ENCODE measurements around the gene SARS1.

Gene SARS1

GRCh38 chr1:109183058-109183738 is 30.5 kb upstream of the SARS1 start:
- Histone ChIP-seq H3K9ac (ENCODE audit: low read depth in 1 of 2, low read length in 2 of 2) (no peak overlapping the region), H3K27ac (ENCODE audit: low read depth, low read length) (no peak overlapping the region), H3K4me1 (ENCODE audit: control insufficient read depth in 1 of 2, insufficient read depth in 2 of 2, low read length in 2 of 2) (peaks cover 18 to 21% of the 10 kb centered on the region in 2 donors), H3K9me3 (ENCODE audit: control insufficient read depth in 1 of 2, low read length in 2 of 2) (no peaks in the 10 kb centered on the region), H3K36me3 (ENCODE audit: control insufficient read depth in 1 of 2, insufficient read depth in 2 of 2, low read length in 2 of 2) (peaks cover 4 to 26% of the 10 kb centered on the region in 2 donors), H3K27me3 (ENCODE audit: control insufficient read depth in 1 of 2, insufficient read depth in 2 of 2, low read length in 2 of 2) (no peaks in the 10 kb centered on the region), H3K4me3 (ENCODE audit: low read depth in 1 of 2, low read length in 2 of 2) (no peak overlapping the region)

- no peaks in the 10 kb centered on the region for H3K9me3 ChIP-seq (ENCODE audit: control insufficient read depth in 1 of 2, low read length in 2 of 2)
- peaks cover 4 to 38% of the 10 kb centered on the region in 2 donors for H3K36me3 ChIP-seq (ENCODE audit: control insufficient read depth in 1 of 2, insufficient read depth in 2 of 2, low read length in 2 of 2)
- H3K4me3 ChIP-seq (ENCODE audit: low read depth in 1 of 2, low read length in 2 of 2), result no peak overlapping the region
- H3K27me3 ChIP-seq (ENCODE audit: control insufficient read depth in 1 of 2, insufficient read depth in 2 of 2, low read length in 2 of 2), result no peaks in the 10 kb centered on the region
- H3K9ac ChIP-seq (ENCODE audit: low read depth in 1 of 2, low read length in 2 of 2), result no peak overlapping the region
- H3K27ac ChIP-seq (ENCODE audit: low read depth, low read length), result no peak overlapping the region
- peaks cover 18 to 20% of the 10 kb centered on the region in 2 donors for H3K4me1 ChIP-seq (ENCODE audit: control insufficient read depth in 1 of 2, insufficient read depth in 2 of 2, low read length in 2 of 2)
These were observed 29.0 kb upstream of the SARS1 start for GRCh38 chr1:109184687-109185086.

- no peaks in the 10 kb centered on the region for H3K27me3 ChIP-seq (ENCODE audit: control insufficient read depth in 1 of 2, insufficient read depth in 2 of 2, low read length in 2 of 2)
- H3K4me1 ChIP-seq (ENCODE audit: control insufficient read depth in 1 of 2, insufficient read depth in 2 of 2, low read length in 2 of 2), result peaks cover 14 to 18% of the 10 kb centered on the region in 2 donors
- H3K36me3 ChIP-seq (ENCODE audit: control insufficient read depth in 1 of 2, insufficient read depth in 2 of 2, low read length in 2 of 2), result peaks cover 4 to 44% of the 10 kb centered on the region in 2 donors
- no peak overlapping the region for H3K4me3 ChIP-seq (ENCODE audit: low read depth in 1 of 2, low read length in 2 of 2)
- no peaks in the 10 kb centered on the region for H3K9me3 ChIP-seq (ENCODE audit: control insufficient read depth in 1 of 2, low read length in 2 of 2)
- H3K27ac ChIP-seq (ENCODE audit: low read depth, low read length), result no peak overlapping the region
- H3K9ac ChIP-seq (ENCODE audit: low read depth in 1 of 2, low read length in 2 of 2), result no peak overlapping the region
These were observed 28.4 kb upstream of the SARS1 start for GRCh38 chr1:109185357-109185756.

- Histone ChIP-seq H3K4me3 (ENCODE audit: low read depth in 1 of 2, low read length in 2 of 2) (no peak overlapping the region), H3K36me3 (ENCODE audit: control insufficient read depth in 1 of 2, insufficient read depth in 2 of 2, low read length in 2 of 2) (peaks cover 7 to 46% of the 10 kb centered on the region in 2 donors), H3K9me3 (ENCODE audit: control insufficient read depth in 1 of 2, low read length in 2 of 2) (no peaks in the 10 kb centered on the region), H3K27me3 (ENCODE audit: control insufficient read depth in 1 of 2, insufficient read depth in 2 of 2, low read length in 2 of 2) (no peaks in the 10 kb centered on the region), H3K4me1 (ENCODE audit: control insufficient read depth in 1 of 2, insufficient read depth in 2 of 2, low read length in 2 of 2) (peaks cover 6 to 14% of the 10 kb centered on the region in 2 donors), H3K27ac (ENCODE audit: low read depth, low read length) (peak overlapping the region; percentile 22), H3K9ac (ENCODE audit: low read depth in 1 of 2, low read length in 2 of 2) (no peak overlapping the region)
These were observed 27.6 kb upstream of the SARS1 start for GRCh38 chr1:109185990-109186732.

- Histone ChIP-seq H3K27ac (ENCODE audit: low read depth, low read length) (peak overlapping the region; percentile 22), H3K9me3 (ENCODE audit: control insufficient read depth in 1 of 2, low read length in 2 of 2) (no peaks in the 10 kb centered on the region), H3K4me1 (ENCODE audit: control insufficient read depth in 1 of 2, insufficient read depth in 2 of 2, low read length in 2 of 2) (peaks cover 6 to 8% of the 10 kb centered on the region in 2 donors), H3K36me3 (ENCODE audit: control insufficient read depth in 1 of 2, insufficient read depth in 2 of 2, low read length in 2 of 2) (peaks cover 12 to 51% of the 10 kb centered on the region in 2 donors), H3K4me3 (ENCODE audit: low read depth in 1 of 2, low read length in 2 of 2) (no peak overlapping the region), H3K9ac (ENCODE audit: low read depth in 1 of 2, low read length in 2 of 2) (no peak overlapping the region), H3K27me3 (ENCODE audit: control insufficient read depth in 1 of 2, insufficient read depth in 2 of 2, low read length in 2 of 2) (no peaks in the 10 kb centered on the region)
These were observed 27.0 kb upstream of the SARS1 start for GRCh38 chr1:109186733-109187086.

- peak overlapping the region; percentile 11 for H3K27ac ChIP-seq (ENCODE audit: low read depth, low read length)
- H3K27me3 ChIP-seq (ENCODE audit: control insufficient read depth in 1 of 2, insufficient read depth in 2 of 2, low read length in 2 of 2), result no peaks in the 10 kb centered on the region
- H3K4me1 ChIP-seq (ENCODE audit: control insufficient read depth in 1 of 2, insufficient read depth in 2 of 2, low read length in 2 of 2), result peaks cover 6 to 7% of the 10 kb centered on the region in 2 donors
- no peak overlapping the region for H3K4me3 ChIP-seq (ENCODE audit: low read depth in 1 of 2, low read length in 2 of 2)
- no peaks in the 10 kb centered on the region for H3K9me3 ChIP-seq (ENCODE audit: control insufficient read depth in 1 of 2, low read length in 2 of 2)
- no peak overlapping the region for H3K9ac ChIP-seq (ENCODE audit: low read depth in 1 of 2, low read length in 2 of 2)
- H3K36me3 ChIP-seq (ENCODE audit: control insufficient read depth in 1 of 2, insufficient read depth in 2 of 2, low read length in 2 of 2), result peaks cover 13 to 53% of the 10 kb centered on the region in 2 donors
These were observed 26.6 kb upstream of the SARS1 start for GRCh38 chr1:109187127-109187526.

- H3K4me3 ChIP-seq (ENCODE audit: low read depth in 1 of 2, low read length in 2 of 2), result no peak overlapping the region
- peaks cover 7 to 13% of the 10 kb centered on the region in 2 donors for H3K4me1 ChIP-seq (ENCODE audit: control insufficient read depth in 1 of 2, insufficient read depth in 2 of 2, low read length in 2 of 2)
- H3K36me3 ChIP-seq (ENCODE audit: control insufficient read depth in 1 of 2, insufficient read depth in 2 of 2, low read length in 2 of 2), result peaks cover 17 to 56% of the 10 kb centered on the region in 2 donors
- no peak overlapping the region for H3K9ac ChIP-seq (ENCODE audit: low read depth in 1 of 2, low read length in 2 of 2)
- no peaks in the 10 kb centered on the region for H3K9me3 ChIP-seq (ENCODE audit: control insufficient read depth in 1 of 2, low read length in 2 of 2)
- H3K27me3 ChIP-seq (ENCODE audit: control insufficient read depth in 1 of 2, insufficient read depth in 2 of 2, low read length in 2 of 2), result no peaks in the 10 kb centered on the region
- H3K27ac ChIP-seq (ENCODE audit: low read depth, low read length), result no peak overlapping the region
These were observed 25.5 kb upstream of the SARS1 start for GRCh38 chr1:109188200-109188599.

GRCh38 chr1:109188781-109189180 is 24.9 kb upstream of the SARS1 start:
- H3K27me3 ChIP-seq (ENCODE audit: control insufficient read depth in 1 of 2, insufficient read depth in 2 of 2, low read length in 2 of 2), result no peaks in the 10 kb centered on the region
- no peak overlapping the region for H3K4me3 ChIP-seq (ENCODE audit: low read depth in 1 of 2, low read length in 2 of 2)
- peaks cover 7 to 13% of the 10 kb centered on the region in 2 donors for H3K4me1 ChIP-seq (ENCODE audit: control insufficient read depth in 1 of 2, insufficient read depth in 2 of 2, low read length in 2 of 2)
- H3K9ac ChIP-seq (ENCODE audit: low read depth in 1 of 2, low read length in 2 of 2), result no peak overlapping the region
- H3K27ac ChIP-seq (ENCODE audit: low read depth, low read length), result no peak overlapping the region
- H3K9me3 ChIP-seq (ENCODE audit: control insufficient read depth in 1 of 2, low read length in 2 of 2), result no peaks in the 10 kb centered on the region
- H3K36me3 ChIP-seq (ENCODE audit: control insufficient read depth in 1 of 2, insufficient read depth in 2 of 2, low read length in 2 of 2), result peaks cover 17 to 56% of the 10 kb centered on the region in 2 donors

GRCh38 chr1:109190189-109190588 is 23.5 kb upstream of the SARS1 start:
- no peak overlapping the region for H3K27ac ChIP-seq (ENCODE audit: low read depth, low read length)
- H3K4me1 ChIP-seq (ENCODE audit: control insufficient read depth in 1 of 2, insufficient read depth in 2 of 2, low read length in 2 of 2), result peaks cover 6 to 13% of the 10 kb centered on the region in 2 donors
- H3K36me3 ChIP-seq (ENCODE audit: control insufficient read depth in 1 of 2, insufficient read depth in 2 of 2, low read length in 2 of 2), result peaks cover 22 to 62% of the 10 kb centered on the region in 2 donors
- no peak overlapping the region for H3K4me3 ChIP-seq (ENCODE audit: low read depth in 1 of 2, low read length in 2 of 2)
- H3K9ac ChIP-seq (ENCODE audit: low read depth in 1 of 2, low read length in 2 of 2), result no peak overlapping the region
- H3K9me3 ChIP-seq (ENCODE audit: control insufficient read depth in 1 of 2, low read length in 2 of 2), result no peaks in the 10 kb centered on the region
- no peaks in the 10 kb centered on the region for H3K27me3 ChIP-seq (ENCODE audit: control insufficient read depth in 1 of 2, insufficient read depth in 2 of 2, low read length in 2 of 2)

- Histone ChIP-seq H3K4me1 (ENCODE audit: control insufficient read depth in 1 of 2, insufficient read depth in 2 of 2, low read length in 2 of 2) (peaks cover 6 to 7% of the 10 kb centered on the region in 2 donors), H3K9me3 (ENCODE audit: control insufficient read depth in 1 of 2, low read length in 2 of 2) (no peaks in the 10 kb centered on the region), H3K27me3 (ENCODE audit: control insufficient read depth in 1 of 2, insufficient read depth in 2 of 2, low read length in 2 of 2) (no peaks in the 10 kb centered on the region), H3K27ac (ENCODE audit: low read depth, low read length) (no peak overlapping the region), H3K4me3 (ENCODE audit: low read depth in 1 of 2, low read length in 2 of 2) (no peak overlapping the region), H3K9ac (ENCODE audit: low read depth in 1 of 2, low read length in 2 of 2) (no peak overlapping the region), H3K36me3 (ENCODE audit: control insufficient read depth in 1 of 2, insufficient read depth in 2 of 2, low read length in 2 of 2) (peaks cover 19 to 55% of the 10 kb centered on the region in 2 donors)
These were observed 22.3 kb upstream of the SARS1 start for GRCh38 chr1:109191377-109191776.
